SU-DHL-6 (cell line): ENCODE results near the gene TMPRSS13.

ENCODE experiments used
- CTCF ChIP-seq: fragments of 200-600 bp; sonication (generic); IDR thresholded peaks from one replicate; pipeline ENCODE4 v1.5.1; 2017; ENCODE audit warnings: antibody characterized with exemption, mild to moderate bottlenecking, low read length, moderate library complexity; ENCODE audit not compliant: insufficient read depth, poor library complexity, severe bottlenecking
- EZH2phosphoT487 ChIP-seq: fragments of 200-600 bp; sonication (generic), shearing (Covaris generic); conservative IDR thresholded peaks from 2 replicates; pipeline ENCODE4 v1.6.1; 2018; ENCODE audit warnings: mild to moderate bottlenecking, antibody characterized with exemption, low read length, moderate library complexity, mixed read lengths

- TF ChIP-seq CTCF: no peak
- TF ChIP-seq EZH2phosphoT487: no peak
Observed at GRCh38 chr11:117908959-117909610, 20.1 kb downstream of the TMPRSS13 start.
